Upper lobe of left lung (tissue), 6 donors: ENCODE measurements around the gene NASP. TPM values are rescaled to one million over a fixed set of nuclear protein-coding genes. Genes with fewer than 3 reads are reported as not detected.

Experiments
- ATAC-seq, 2 donors: fragments of 200-7000 bp; cut with Tn5 transposase; one replicate each; pipeline ENCODE4 v1.9.1; 2022; ENCODE audit warnings: mild to moderate bottlenecking in 2 of 2, moderate library complexity in 2 of 2; ENCODE audit not compliant: low FRiP score in 2 of 2
- DNase-seq, 2 donors: peaks; one replicate each; pipeline ENCODE4 v3.0.0-alpha.2; 2019 to 2020
- H3K27ac ChIP-seq, 4 donors: fragments of 200-600 bp; sonication (generic); one replicate each; pipeline ENCODE4 v1.5.1; 2016 to 2019
- H3K27me3 ChIP-seq, 4 donors: fragments of 200-600 bp; sonication (generic); one replicate each; pipeline ENCODE4 v1.5.1; 2017 to 2019
- H3K36me3 ChIP-seq, 4 donors: fragments of 200-600 bp; sonication (generic); one replicate each; pipeline ENCODE4 v1.5.1; 2016 to 2019
- H3K4me1 ChIP-seq, 4 donors: fragments of 200-600 bp; sonication (generic); one replicate each; pipeline ENCODE4 v1.5.1; 2018 to 2019
- H3K4me3 ChIP-seq, 4 donors: fragments of 200-600 bp; sonication (generic); one replicate each; pipeline ENCODE4 v1.5.1; 2017 to 2019; ENCODE audit warnings: mild to moderate bottlenecking in 2 of 4, moderate library complexity in 1 of 4
- H3K9me3 ChIP-seq, 4 donors: fragments of 200-600 bp; sonication (generic); one replicate each; pipeline ENCODE4 v1.5.1; 2018 to 2019
- EP300 ChIP-seq, 4 donors: sonication (generic); formaldehyde crosslinking; IDR thresholded peaks; one replicate each; pipeline ENCODE4 v1.5.1; 2017; ENCODE audit warnings: antibody characterized with exemption in 4 of 4, control low read depth in 2 of 4
- POLR2A ChIP-seq, 4 donors: fragments of 450-650 bp; IDR thresholded peaks; one replicate each; pipeline ENCODE4 v1.5.1; 2016 to 2017; ENCODE audit warnings: antibody characterized with exemption in 4 of 4, mild to moderate bottlenecking in 2 of 4
- POLR2AphosphoS5 ChIP-seq, 2 donors: sonication (generic); formaldehyde crosslinking; IDR thresholded peaks; one replicate each; pipeline ENCODE4 v1.5.1; 2017; ENCODE audit warnings: antibody characterized with exemption in 2 of 2
- WGBS, 2 donors: methylation state at CpG; one replicate each; pipeline ENCODE4 v1.1.5; 2017 to 2018; 5-methylcytosine and 5-hydroxymethylcytosine counted together
- total RNA-seq, 6 donors: library from RNA; depleted of rRNA in 4 of 6; stranded (reverse); fragments of >200 nt in 4 of 6; gene quantifications; one replicate each; pipeline versions ENCODE4 v1.1.0 to v1.2.1, GENCODE V29; 2016 to 2021
- TF ChIP-seq, protein P1 (sequence below), 6 experiments: fragments of 450-650 bp in 4 of 6; fragments of 200-600 bp in 2 of 6; sonication (generic) in 2 of 6; IDR thresholded peaks; one replicate each; pipeline ENCODE4 v1.5.1; 2016 to 2019; ENCODE audit warnings: antibody characterized with exemption in 6 of 6
- donor health status: DM: no; HTN: no; CAD: no; lungs with moderate emphysema.
- donor health status: DM: no; HTN: yes; CAD: no; lungs with severe emphysema.

NASP gene
- total RNA-seq, 6 donors from 2014 or later: 43.5 to 94.3 (median 59.5) TPM

GRCh38 chr1:45621895-45622523 lies 38.2 kb downstream of the NASP start:
- no peak for TF ChIP-seq POLR2A (IDR thresholded peaks at IDR 0.05)
- TF ChIP-seq, protein P1, sequence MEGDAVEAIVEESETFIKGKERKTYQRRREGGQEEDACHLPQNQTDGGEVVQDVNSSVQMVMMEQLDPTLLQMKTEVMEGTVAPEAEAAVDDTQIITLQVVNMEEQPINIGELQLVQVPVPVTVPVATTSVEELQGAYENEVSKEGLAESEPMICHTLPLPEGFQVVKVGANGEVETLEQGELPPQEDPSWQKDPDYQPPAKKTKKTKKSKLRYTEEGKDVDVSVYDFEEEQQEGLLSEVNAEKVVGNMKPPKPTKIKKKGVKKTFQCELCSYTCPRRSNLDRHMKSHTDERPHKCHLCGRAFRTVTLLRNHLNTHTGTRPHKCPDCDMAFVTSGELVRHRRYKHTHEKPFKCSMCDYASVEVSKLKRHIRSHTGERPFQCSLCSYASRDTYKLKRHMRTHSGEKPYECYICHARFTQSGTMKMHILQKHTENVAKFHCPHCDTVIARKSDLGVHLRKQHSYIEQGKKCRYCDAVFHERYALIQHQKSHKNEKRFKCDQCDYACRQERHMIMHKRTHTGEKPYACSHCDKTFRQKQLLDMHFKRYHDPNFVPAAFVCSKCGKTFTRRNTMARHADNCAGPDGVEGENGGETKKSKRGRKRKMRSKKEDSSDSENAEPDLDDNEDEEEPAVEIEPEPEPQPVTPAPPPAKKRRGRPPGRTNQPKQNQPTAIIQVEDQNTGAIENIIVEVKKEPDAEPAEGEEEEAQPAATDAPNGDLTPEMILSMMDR (IDR thresholded peaks at IDR 0.05): no peak
- TF ChIP-seq EP300 (IDR thresholded peaks at IDR 0.05): no peak
- TF ChIP-seq POLR2AphosphoS5 (IDR thresholded peaks at IDR 0.05): no peak
- peaks cover 9 to 21% (median 11%) of the 10 kb centered on the region in 4 donors for H3K4me1 ChIP-seq
- ATAC-seq: peak; percentile 3 to 27
- H3K27me3 ChIP-seq: no peaks in the 10 kb centered on the region
- DNase-seq: peak in 1 of 2 donors; percentile 56
- no peaks in the 10 kb centered on the region for H3K9me3 ChIP-seq
- H3K36me3 ChIP-seq: peaks cover 6 to 60% (median 38%) of the 10 kb centered on the region in 4 donors
- H3K27ac ChIP-seq: peak overlapping the region; percentile 52 to 79 (median 62)
- 62 to 81% methylated on average over 10 to 14 of the region's 18 CpGs for WGBS, 2 donors
- H3K4me3 ChIP-seq: peak overlapping the region in 1 of 4 donors; percentile 31

DNA sequence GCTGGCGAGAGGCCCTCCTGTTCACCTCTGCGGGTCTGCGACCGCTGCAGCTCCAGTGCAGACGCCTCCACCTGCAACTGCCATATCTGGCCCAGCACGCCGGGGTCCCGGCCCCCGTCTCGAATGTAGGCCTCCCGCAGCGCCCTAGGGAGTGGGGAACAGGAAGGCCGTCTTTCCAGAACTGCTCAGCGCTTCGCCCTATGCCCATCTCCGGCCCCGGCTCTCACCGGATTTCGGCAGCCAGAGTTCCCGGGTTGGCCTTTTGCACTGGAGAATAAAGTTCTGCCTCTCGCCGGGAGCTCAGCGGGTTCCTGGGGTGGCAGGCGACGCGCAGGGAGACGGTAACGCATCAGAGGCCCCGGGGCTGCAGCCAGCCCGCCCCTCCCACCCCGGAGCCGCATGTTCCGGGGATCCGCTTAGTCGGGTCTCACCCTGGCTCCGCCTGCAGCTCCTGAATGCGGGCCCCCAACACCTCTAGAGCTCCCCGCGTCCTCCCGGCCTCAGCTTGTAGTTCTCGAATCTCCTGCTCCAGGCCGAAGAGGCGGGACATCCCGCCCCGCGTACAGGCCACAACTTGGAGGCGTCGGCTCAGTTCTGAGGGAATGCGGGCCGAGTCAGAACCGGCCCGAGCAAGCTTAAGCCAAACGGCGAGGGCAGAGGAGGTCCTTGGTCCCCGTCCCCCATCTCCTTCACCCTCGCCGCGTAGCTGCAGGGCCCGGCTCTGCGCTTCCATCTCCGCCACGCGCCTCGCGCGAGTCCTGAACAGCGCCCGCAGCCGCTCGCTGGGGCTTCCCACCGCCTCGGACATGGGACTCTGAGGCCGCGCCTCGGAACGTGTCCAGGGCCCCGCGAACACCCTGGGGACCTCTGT lies 38.9 kb downstream of the NASP start:
- TF ChIP-seq, protein P1 (IDR thresholded peaks at IDR 0.05): no peak
- TF ChIP-seq POLR2AphosphoS5 (IDR thresholded peaks at IDR 0.05) (no peak), EP300 (IDR thresholded peaks at IDR 0.05) (no peak), POLR2A (IDR thresholded peaks at IDR 0.05) (no peak)
- ATAC-seq: peak in 1 of 2 donors; percentile 31
- H3K36me3 ChIP-seq: peaks cover 1 to 60% (median 35%) of the 10 kb centered on the region in 4 donors
- H3K27me3 ChIP-seq: no peaks in the 10 kb centered on the region
- peak in 1 of 2 donors; percentile 82 for DNase-seq
- H3K9me3 ChIP-seq: no peaks in the 10 kb centered on the region
- WGBS, 2 donors: 79 to 84% methylated on average over 39 to 70 of the region's 78 CpGs
- peak overlapping the region in 3 of 4 donors; percentile 3 to 31 (median 23) for H3K4me3 ChIP-seq
- peak overlapping the region in 2 of 4 donors; percentile 3 to 61 for H3K27ac ChIP-seq
- H3K4me1 ChIP-seq: peaks cover 9 to 21% (median 11%) of the 10 kb centered on the region in 4 donors

DNA sequence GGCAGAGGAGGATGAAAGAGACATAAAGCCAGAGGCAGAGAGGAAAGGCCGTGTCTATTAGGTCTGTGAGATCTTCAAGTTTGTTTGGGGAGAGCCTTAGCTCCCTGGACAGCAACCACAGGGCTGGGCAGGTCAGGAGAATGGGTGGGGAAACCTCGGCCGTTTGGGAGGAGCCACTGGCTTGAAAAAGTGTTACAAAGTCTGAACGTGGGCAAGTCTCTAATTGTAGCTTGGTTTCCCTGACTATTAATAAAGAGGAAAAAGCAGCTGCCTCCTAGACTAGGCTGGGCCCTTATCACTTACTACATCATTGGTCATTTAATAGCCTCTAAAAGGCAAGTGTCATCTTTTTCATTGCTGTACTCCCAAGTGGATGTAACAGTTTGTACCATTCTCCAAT lies 40.1 kb downstream of the NASP start, which contains the start of gene CCDC17:
CCDC17 (minus strand) TSS at position 83 of the 400 bp plus-strand sequence. CDS start 145 bp downstream, outside the sequence.
- Histone ChIP-seq H3K4me1 (peaks cover 9 to 21% (median 11%) of the 10 kb centered on the region in 4 donors), H3K27ac (peak within 1 kb of the TSS in 1 of 4 donors; percentile 61), H3K36me3 (peaks cover 12 to 62% (median 42%) of the 10 kb centered on the region in 4 donors), H3K27me3 (no peaks in the 10 kb centered on the region), H3K4me3 (peak within 1 kb of the TSS in 3 of 4 donors; percentile 3 to 31 (median 23)), H3K9me3 (no peaks in the 10 kb centered on the region)
- TF ChIP-seq POLR2A (IDR thresholded peaks at IDR 0.05): no peak
- TF ChIP-seq, protein P1 (IDR thresholded peaks at IDR 0.05): no peak
- no peak for TF ChIP-seq POLR2AphosphoS5 (IDR thresholded peaks at IDR 0.05)
- TF ChIP-seq EP300 (IDR thresholded peaks at IDR 0.05): no peak
- DNase-seq (no peak), ATAC-seq (no peak)
- WGBS, 2 donors: 35 to 51% methylated on average over 4 of the region's 4 CpGs

- H3K27ac ChIP-seq: no peak overlapping the region
- H3K36me3 ChIP-seq: peaks cover 44 to 93% (median 72%) of the 10 kb centered on the region in 4 donors
- peaks cover 0 to 4% (median 2%) of the 10 kb centered on the region in 4 donors for H3K4me1 ChIP-seq
- H3K9me3 ChIP-seq: no peaks in the 10 kb centered on the region
- ATAC-seq (no peak), DNase-seq (no peak)
- H3K27me3 ChIP-seq: no peaks in the 10 kb centered on the region
- no peak overlapping the region for H3K4me3 ChIP-seq
- no peak for TF ChIP-seq POLR2A (IDR thresholded peaks at IDR 0.05)
- TF ChIP-seq, protein P1 (IDR thresholded peaks at IDR 0.05): no peak
- TF ChIP-seq EP300 (IDR thresholded peaks at IDR 0.05): no peak
- TF ChIP-seq POLR2AphosphoS5 (IDR thresholded peaks at IDR 0.05): no peak
Measured at GRCh38 chr1:45629035-45629434, 45.2 kb downstream of the NASP start.
